GM12878 (cell line): ENCODE measurements around the gene SLC4A5. TPM values are rescaled to one million over a fixed set of nuclear protein-coding genes. Genes with fewer than 3 reads are reported as not detected.

Source experiments
- ATAC-seq: fragments of 200-7000 bp; cut with Tn5 transposase; 3 replicates; pipeline ENCODE4 v1.9.1; 2020; ENCODE audit warnings: mild to moderate bottlenecking, moderate library complexity
- BruUV-seq: library from RNA; stranded (reverse); fragments of 400-500 nt; replicated peaks from 2 replicates; lab custom pipeline; 2021; lab: Mats Ljungman, UMichigan
- CTCF ChIA-PET: fragments of 300-600 bp; sonication (Branson Sonifier 250); formaldehyde crosslinking; extraction: SDS; loops from one replicate; lab custom pipeline; 2021; ENCODE audit warnings: inconsistent platforms; lab: Yijun Ruan, JAX
- POLR2A ChIA-PET: fragments of 350-600 bp; formaldehyde crosslinking; extraction: SDS; loops from one replicate; lab custom pipeline; 2021; ENCODE audit warnings: inconsistent platforms; lab: Charles Lee
- RAD21 ChIA-PET: fragments of 300-600 bp; sonication (Branson Sonifier 250); formaldehyde crosslinking; loops from one replicate; lab custom pipeline; 2023; ENCODE audit warnings: antibody characterized with exemption; ENCODE audit not compliant: unreplicated experiment; lab: Charles Lee
- SMC1A ChIA-PET: fragments of 300-600 bp; sonication (Branson Sonifier 250); formaldehyde crosslinking; loops from one replicate; lab custom pipeline; 2023; ENCODE audit not compliant: unreplicated experiment, uncharacterized antibody; lab: Charles Lee
- DNase-seq: peaks from one replicate; pipeline ENCODE4 v3.0.0-alpha.2; 2011; ENCODE audit warnings: low read depth, low spot score
- FAIRE-seq: peaks from 3 replicates; lab custom pipeline; 2011; peaks lifted over from hg19 to GRCh38; lab: Jason Lieb, UNC
- H2AFZ ChIP-seq: 2 replicates; pipeline ENCODE4 v1.6.0; 2011; ENCODE audit warnings: low read depth, low read length, control low read depth; ENCODE audit not compliant: control insufficient read depth
- H3K27ac ChIP-seq: 2 replicates; pipeline ENCODE4 v1.5.1; 2011; ENCODE audit warnings: control low read depth; ENCODE audit not compliant: control insufficient read depth, insufficient read depth
- H3K27me3 ChIP-seq, 2 experiments: replicated peaks in 1 of 2; 2 replicates each; pipeline versions ENCODE4 v1.6.0 to v1.6.1; 2011; ENCODE audit warnings: low read length in 1 of 2; ENCODE audit not compliant: control insufficient read depth in 2 of 2, insufficient read depth in 2 of 2
- H3K36me3 ChIP-seq, 2 experiments: 2 replicates each; pipeline ENCODE4 v1.5.1; 2011; ENCODE audit warnings: low read length in 1 of 2; ENCODE audit not compliant: control insufficient read depth in 2 of 2, insufficient read depth in 2 of 2
- H3K4me1 ChIP-seq: 2 replicates; pipeline ENCODE4 v1.6.1; 2011; ENCODE audit warnings: mild to moderate bottlenecking, low read length, moderate library complexity, mixed read lengths; ENCODE audit not compliant: control insufficient read depth, insufficient read depth
- H3K4me2 ChIP-seq: 2 replicates; pipeline ENCODE4 v1.6.0; 2011; ENCODE audit warnings: control low read depth; ENCODE audit not compliant: control insufficient read depth, insufficient read depth
- H3K4me3 ChIP-seq: fragments of 200-600 bp; sonication (generic); 2 replicates; pipeline ENCODE4 v1.5.1; 2016
- H3K79me2 ChIP-seq: 2 replicates; pipeline ENCODE4 v1.6.0; 2011; ENCODE audit warnings: low read length; ENCODE audit not compliant: control insufficient read depth, insufficient read depth
- H3K9ac ChIP-seq: 2 replicates; pipeline ENCODE4 v1.8.0; 2011; ENCODE audit warnings: low read length, control low read depth, mixed read lengths; ENCODE audit not compliant: control insufficient read depth, insufficient read depth
- H3K9me3 ChIP-seq: replicated peaks from 3 replicates; pipeline ENCODE4 v1.5.1; 2011; ENCODE audit warnings: mild to moderate bottlenecking, low read length; ENCODE audit not compliant: control insufficient read depth, insufficient read depth
- H4K20me1 ChIP-seq: 2 replicates; pipeline ENCODE4 v1.6.0; 2011; ENCODE audit not compliant: control insufficient read depth, insufficient read depth
- BACH1 ChIP-seq: fragments of 450-650 bp; IDR thresholded peaks from 2 replicates; pipeline ENCODE4 v1.6.1; 2017; ENCODE audit warnings: mild to moderate bottlenecking, borderline replicate concordance
- BHLHE40 ChIP-seq, 2 experiments: fragments of 450-650 bp in 1 of 2; IDR thresholded peaks; 2 replicates each; pipeline ENCODE4 v1.6.1; 2011 to 2017; ENCODE audit warnings: low read depth in 2 of 2, borderline replicate concordance in 1 of 2, improper control_type of control experiment in 1 of 2, low read length in 1 of 2, mild to moderate bottlenecking in 1 of 2
- CBX5 ChIP-seq: sonication (generic); IDR thresholded peaks from 2 replicates; pipeline ENCODE4 v1.6.1; 2016; ENCODE audit warnings: low read depth, moderate library complexity, mild to moderate bottlenecking, inconsistent platforms
- CHD4 ChIP-seq: fragments of 200-600 bp; sonication (generic); IDR thresholded peaks from 2 replicates; pipeline ENCODE4 v1.6.1; 2016; ENCODE audit warnings: mild to moderate bottlenecking
- CREB1 ChIP-seq: IDR thresholded peaks from 2 replicates; pipeline ENCODE4 v1.6.1; 2012; ENCODE audit warnings: low read depth, mild to moderate bottlenecking, inconsistent platforms
- NRF1 ChIP-seq: conservative IDR thresholded peaks from 2 replicates; pipeline ENCODE4 v1.6.1; 2011; ENCODE audit warnings: mild to moderate bottlenecking, low read depth, low read length, improper control_type of control experiment
- TARDBP ChIP-seq: IDR thresholded peaks from 2 replicates; pipeline ENCODE4 v1.6.1; 2016; ENCODE audit warnings: borderline replicate concordance
- WGBS: methylation state at CpG from one replicate; pipeline ENCODE4 v1.1.6; 2016; ENCODE audit warnings: low lambda C conversion rate; ENCODE audit not compliant: insufficient replicate concordance, insufficient coverage; ENCODE audit errors: missing lambda C conversion rate; 5-methylcytosine and 5-hydroxymethylcytosine counted together
- in situ Hi-C: fragments of 300-500 bp; cut with MboI; formaldehyde crosslinking; loops from 9 replicates; pipeline ENCODE4 v1.14.3; 2018; ENCODE audit warnings: mixed read lengths
- intact Hi-C: fragments of 100-400 bp; cut with micrococcal nuclease; formaldehyde crosslinking; loops from one replicate; pipeline ENCODE4 v1.14.2; 2022; ENCODE audit not compliant: unreplicated experiment
- polyA plus RNA-seq, 11 experiments: library from polyadenylated mRNA; depleted of rRNA in 4 of 11; unstranded in 6 of 11; stranded (reverse) in 5 of 11; fragments of >200 nt; fragmentation: Nextera tagmentation in 4 of 11; fragmentation: Illumina TruSeq in 1 of 11; extraction: Ambion mirVana in 4 of 11; extraction: Trizol in 1 of 11; gene quantifications; 1 replicate in 1 of 11; 2 replicates in 10 of 11; pipeline versions ENCODE4 v1.2.1 to v1.2.3, GENCODE V29; 2011 to 2016; ENCODE audit warnings: inconsistent platforms in 2 of 11, missing spikeins in 2 of 11, low read depth in 1 of 11
- total RNA-seq, 4 experiments: library from RNA; depleted of rRNA in 3 of 4; stranded (reverse); fragments of >200 nt in 3 of 4; fragmentation: Illumina TruSeq in 1 of 4; extraction: Trizol in 1 of 4; gene quantifications; 2 replicates each; pipeline versions ENCODE4 v1.2.1 to v1.2.3, GENCODE V29; 2013 to 2021

SLC4A5 gene
- total and polyA plus RNA-seq, 10 of the 15 experiments (the other 5 are each of a cell fraction or from before 2014, with no cell fraction given): 0.15 to 4.7 (median 1.6) TPM

- TF ChIP-seq BACH1 (no peak), BHLHE40 (IDR thresholded peaks at IDR 0.05; ENCODE audit: borderline replicate concordance in 1 of 2, low read depth in 2 of 2, low read length in 1 of 2) (peak in 1 of 2 experiments; percentile 39; a peak in 1 of 4 replicates), CHD4 (no peak), NRF1 (no peak)
These were observed 137.6 kb downstream of the SLC4A5 start (continued) for GRCh38 chr2:74205596-74205995.

- ChIA-PET CTCF (interaction anchor here (0.7 to 3.7 kb wide), 12 partner anchors 11 to 381 kb away, joined by 3 to 15 read pairs (median 5); partner anchors contain the start of genes BOLA3 and MOB1A), SMC1A (interaction anchor here (0.8 to 4.3 kb wide), 16 partner anchors 9 to 381 kb away, joined by 3 to 28 read pairs (median 5); partner anchors contain the start of gene MOB1A), POLR2A (interaction anchor here (1.1 to 5.5 kb wide), 5 partner anchors 13 to 92 kb away, joined by 3 to 45 read pairs (median 12); partner anchors contain the start of gene MOB1A), RAD21 (interaction anchor here (0.9 to 3.8 kb wide), 8 partner anchors 10 to 297 kb away, joined by 3 to 20 read pairs (median 4); partner anchors contain the start of gene MOB1A)
- no peaks in the 10 kb centered on the region for H3K27me3 ChIP-seq
- peak overlapping the region; percentile 71 for H3K4me2 ChIP-seq
- peak overlapping the region; percentile 11; the same call in 1 of the 2 replicates for H3K4me3 ChIP-seq
- FAIRE-seq: no peak
- H3K9ac ChIP-seq: no peak overlapping the region
- DNase-seq: no peak
- H3K79me2 ChIP-seq: peaks cover 80% of the 10 kb centered on the region
- peaks cover 3% of the 10 kb centered on the region; the same call in 1 of the 2 replicates for H4K20me1 ChIP-seq
- 40% methylated on average over 5 of the region's 5 CpGs for WGBS
- no TSS peak for BruUV-seq
- intact Hi-C loops: no loop called here
- H3K4me1 ChIP-seq: peaks cover 25% of the 10 kb centered on the region
- 0 out of 3 replicates have a peak, but pooled peaks have one; percentile 10 for ATAC-seq
- in situ Hi-C loops: no loop called here
- H3K36me3 ChIP-seq: peaks cover 9 to 30% of the 10 kb centered on the region in 2 experiments; a peak in 3 of 4 replicates
- no peaks in the 10 kb centered on the region for H3K9me3 ChIP-seq
- peak overlapping the region; percentile 26 for H3K27ac ChIP-seq
- no peak for TF ChIP-seq CBX5
- no peak for TF ChIP-seq CREB1
- TF ChIP-seq TARDBP: no peak
- H2AFZ ChIP-seq: no peak overlapping the region
These were observed 138.1 kb downstream of the SLC4A5 start for GRCh38 chr2:74205113-74205512.
